HG03039 (cell line): ENCODE measurements around the gene PCSK1N.

Source experiments
- ATAC-seq: cut with Tn5 transposase; IDR thresholded peaks from one replicate; pipeline ENCODE4 v1.9.1; 2021; ENCODE audit warnings: mild to moderate bottlenecking, moderate library complexity; ENCODE audit not compliant: unreplicated experiment

The PCSK1N gene

GRCh38 chrX:48791063-48791820 lies 44.2 kb downstream of the PCSK1N start:
- ATAC-seq = no peak

GRCh38 chrX:48790477-48790876 lies 44.9 kb downstream of the PCSK1N start:
- no peak for ATAC-seq

GRCh38 chrX:48789366-48790220 lies 45.8 kb downstream of the PCSK1N start:
- ATAC-seq = no peak

GRCh38 chrX:48787505-48788443 lies 47.6 kb downstream of the PCSK1N start:
- ATAC-seq = no peak

- ATAC-seq = no peak
These were observed 48.4 kb downstream of the PCSK1N start for GRCh38 chrX:48786825-48787504.

GRCh38 chrX:48786341-48786800 lies 49.0 kb downstream of the PCSK1N start, which contains the start of gene GATA1:
GATA1 (plus strand) TSS chrX:48786590; CDS start chrX:48791110, 4,520 bp downstream.
- no peak for ATAC-seq

GRCh38 chrX:48785540-48786214 lies 49.7 kb downstream of the PCSK1N start:
- no peak for ATAC-seq

- no peak for ATAC-seq
These were observed 50.2 kb downstream of the PCSK1N start for GRCh38 chrX:48785186-48785539.

- no peak for ATAC-seq
These were observed 50.7 kb downstream of the PCSK1N start for GRCh38 chrX:48784726-48785125.

GRCh38 chrX:48782795-48783194 lies 52.6 kb downstream of the PCSK1N start:
- no peak for ATAC-seq

GRCh38 chrX:48782216-48782615 lies 53.2 kb downstream of the PCSK1N start:
- ATAC-seq = no peak

GRCh38 chrX:48781705-48782104 lies 53.7 kb downstream of the PCSK1N start:
- ATAC-seq = no peak
